K562 (cell line): ENCODE data around the gene TRUB2. TPM values are rescaled to one million over a fixed set of nuclear protein-coding genes. Genes with fewer than 3 reads are reported as not detected.

Source experiments
- ATF3 ChIP-seq, 2 experiments: fragments of 450-650 bp in 1 of 2; sonication (generic) in 1 of 2; formaldehyde crosslinking in 1 of 2; IDR thresholded peaks in 1 of 2; conservative IDR thresholded peaks in 1 of 2; 2 replicates each; pipeline versions ENCODE4 v1.6.1 to v1.8.1; 2016 to 2023; ENCODE audit warnings: mild to moderate bottlenecking in 2 of 2, moderate library complexity in 2 of 2, inconsistent platforms in 1 of 2, missing genetic modification reagents in 1 of 2
- ELF1 ChIP-seq: fragments of 200-800 bp; sonication (Bioruptor generic); IDR thresholded peaks from 2 replicates; pipeline ENCODE4 v1.6.1; 2016; ENCODE audit warnings: missing genetic modification characterization, missing compliant biosample characterization
- HDAC6 ChIP-seq: IDR thresholded peaks from 2 replicates; pipeline ENCODE4 v1.6.1; 2012; ENCODE audit warnings: low read depth, mild to moderate bottlenecking, control low read depth, inconsistent platforms, low read length, moderate library complexity
- IFI16 ChIP-seq: fragments of 250-450 bp; sonication (Bioruptor Pico); IDR thresholded peaks from 2 replicates; pipeline ENCODE4 v2.1.2; 2022; ENCODE audit warnings: mild to moderate bottlenecking, inconsistent platforms
- NFE2 ChIP-seq: IDR thresholded peaks from 2 replicates; pipeline ENCODE4 v1.6.1; 2014; ENCODE audit warnings: antibody characterized with exemption, low read depth
- RBFOX2 ChIP-seq: fragments of 200-400 bp; formaldehyde crosslinking; IDR thresholded peaks from 2 replicates; pipeline ENCODE4 v1.6.1; 2017; ENCODE audit warnings: low read depth, mild to moderate bottlenecking, low read length, moderate library complexity
- REST ChIP-seq, 2 experiments: fragments of 450-650 bp; formaldehyde crosslinking in 1 of 2; IDR thresholded peaks; 2 replicates each; pipeline versions ENCODE4 v1.4.0 to v1.6.1; 2014 to 2020; ENCODE audit warnings: mild to moderate bottlenecking in 2 of 2, borderline replicate concordance in 1 of 2, low read depth in 1 of 2
- WHSC1 ChIP-seq: IDR thresholded peaks from one replicate; pipeline ENCODE4 v1.6.1; 2012; ENCODE audit warnings: low read length, control low read depth, inconsistent platforms
- ZKSCAN3 ChIP-seq: fragments of 250-450 bp; sonication (Bioruptor Pico); IDR thresholded peaks from 2 replicates; pipeline ENCODE4 v1.4.0; 2020
- ZNF318 ChIP-seq, 2 experiments: fragments of 450-650 bp; IDR thresholded peaks; 2 replicates each; pipeline ENCODE4 v1.6.1; 2016; ENCODE audit warnings: mild to moderate bottlenecking in 2 of 2, borderline replicate concordance in 1 of 2, low read depth in 1 of 2, moderate library complexity in 1 of 2
- polyA plus RNA-seq, 8 experiments: library from polyadenylated mRNA; depleted of rRNA in 4 of 8; stranded (reverse) in 5 of 8; unstranded in 3 of 8; fragments of >200 nt; fragmentation: Nextera tagmentation in 2 of 8; fragmentation: Illumina TruSeq in 1 of 8; extraction: Ambion mirVana in 2 of 8; extraction: Trizol in 1 of 8; gene quantifications; 2 replicates each; pipeline versions ENCODE4 v1.2.1 to v1.2.3, GENCODE V29; 2011 to 2014; ENCODE audit warnings: inconsistent platforms in 1 of 8, missing spikeins in 1 of 8
- total RNA-seq, 7 experiments: library from RNA; depleted of rRNA in 6 of 7; stranded (reverse); fragments of >200 nt in 6 of 7; fragmentation: Illumina TruSeq in 2 of 7; extraction: Trizol in 2 of 7; gene quantifications; 2 replicates each; pipeline versions ENCODE4 v1.2.1 to v1.2.3, GENCODE V29; 2011 to 2021; ENCODE audit warnings: low replicate concordance in 1 of 7

TRUB2 gene
- total and polyA plus RNA-seq, 9 of the 15 experiments (the other 6 are each of a cell fraction or from before 2014, with no cell fraction given) = 9.3 to 110 (median 63.0) TPM

- TF ChIP-seq IFI16 (CRISPR knock-in tag) (no peak), WHSC1 (no peak), REST (IDR thresholded peaks at IDR 0.05; ENCODE audit: borderline replicate concordance) (no peak), REST (CRISPR knock-in tag; IDR thresholded peaks at IDR 0.05; ENCODE audit: low read depth) (no peak), ATF3 (IDR thresholded peaks at IDR 0.05) (no peak), ATF3 (CRISPR knock-in tag; conservative IDR thresholded peaks at IDR 0.05) (no peak), NFE2 (no peak), ZNF318 (IDR thresholded peaks at IDR 0.05; ENCODE audit: borderline replicate concordance in 1 of 2, low read depth in 1 of 2) (no peak), RBFOX2 (peak; percentile 52; the same call in 1 of the 2 replicates), ZKSCAN3 (CRISPR knock-in tag) (no peak), ELF1 (tag) (no peak), HDAC6 (no peak)
Measured at GRCh38 chr9:128333451-128333869, 11.2 kb upstream of the TRUB2 start (continued).
